ENCODE results near the gene AZGP1. TPM values are rescaled to one million over a fixed set of nuclear protein-coding genes. Genes with fewer than 3 reads are reported as not detected.
"Not testable (repeated sequence)": the region's sequence is repeated elsewhere in the genome, so short reads cannot be mapped to it uniquely, and the experiment has no call there.

AZGP1 gene
- total and polyA plus RNA-seq, 11 donors, result 31.8 to 214 (median 99.1) TPM

GRCh38 chr7:99938296-99938695 is 37.5 kb downstream of the AZGP1 start:
- TF ChIP-seq POLR2A (IDR thresholded peaks at IDR 0.05), result no peak
- ATAC-seq, result no peak
- Histone ChIP-seq H3K36me3 (no peaks in the 10 kb centered on the region), H3K27me3 (peaks cover 0 to 15% (median 0%) of the 10 kb centered on the region in 9 donors), H3K4me3 (no peak overlapping the region), H3K9me3 (peaks cover 0 to 15% (median 3%) of the 10 kb centered on the region in 12 donors), H3K27ac (no peak overlapping the region), H3K4me1 (no peaks in the 10 kb centered on the region)
- DNase-seq, result no peak
- 68 to 94% (median 91%) methylated on average over 2 of the region's 2 CpGs for WGBS, 4 donors
- intact Hi-C loops (cut with DNase I), result no loop called here

GRCh38 chr7:99935009-99935408 is 40.8 kb downstream of the AZGP1 start:
- H3K4me1 ChIP-seq; H3K36me3 ChIP-seq; H3K27ac ChIP-seq; ATAC-seq; H3K4me3 ChIP-seq; DNase-seq; intact Hi-C loops (cut with DNase I): not testable (repeated sequence)
- 38 to 45% (median 41%) methylated on average over 4 of the region's 4 CpGs for WGBS, 4 donors
- H3K9me3 ChIP-seq, result peaks cover 0 to 15% (median 3%) of the 10 kb centered on the region in 12 donors
- H3K27me3 ChIP-seq, result peaks cover 0 to 10% (median 0%) of the 10 kb centered on the region in 9 donors

- Histone ChIP-seq H3K9me3 (no peaks in the 10 kb centered on the region), H3K4me3 (no peak overlapping the region), H3K27me3 (peaks cover 0 to 4% (median 0%) of the 10 kb centered on the region in 9 donors), H3K27ac (peak overlapping the region in 3 of 12 donors; percentile 48 to 77 (median 74)), H3K36me3 (no peaks in the 10 kb centered on the region), H3K4me1 (peaks cover 0 to 15% (median 10%) of the 10 kb centered on the region in 12 donors)
- ATAC-seq (no peak), DNase-seq (no peak)
- intact Hi-C loops (cut with DNase I), result loop anchor here in 3 of 10 donors (5.0 kb wide), 1 partner anchor 57 kb away; no protein-coding TSS in a partner anchor
- WGBS, 4 donors, result 86 to 94% (median 92%) methylated on average over 3 of the region's 3 CpGs
- TF ChIP-seq POLR2A (IDR thresholded peaks at IDR 0.05), result no peak
- TF ChIP-seq, protein P1, sequence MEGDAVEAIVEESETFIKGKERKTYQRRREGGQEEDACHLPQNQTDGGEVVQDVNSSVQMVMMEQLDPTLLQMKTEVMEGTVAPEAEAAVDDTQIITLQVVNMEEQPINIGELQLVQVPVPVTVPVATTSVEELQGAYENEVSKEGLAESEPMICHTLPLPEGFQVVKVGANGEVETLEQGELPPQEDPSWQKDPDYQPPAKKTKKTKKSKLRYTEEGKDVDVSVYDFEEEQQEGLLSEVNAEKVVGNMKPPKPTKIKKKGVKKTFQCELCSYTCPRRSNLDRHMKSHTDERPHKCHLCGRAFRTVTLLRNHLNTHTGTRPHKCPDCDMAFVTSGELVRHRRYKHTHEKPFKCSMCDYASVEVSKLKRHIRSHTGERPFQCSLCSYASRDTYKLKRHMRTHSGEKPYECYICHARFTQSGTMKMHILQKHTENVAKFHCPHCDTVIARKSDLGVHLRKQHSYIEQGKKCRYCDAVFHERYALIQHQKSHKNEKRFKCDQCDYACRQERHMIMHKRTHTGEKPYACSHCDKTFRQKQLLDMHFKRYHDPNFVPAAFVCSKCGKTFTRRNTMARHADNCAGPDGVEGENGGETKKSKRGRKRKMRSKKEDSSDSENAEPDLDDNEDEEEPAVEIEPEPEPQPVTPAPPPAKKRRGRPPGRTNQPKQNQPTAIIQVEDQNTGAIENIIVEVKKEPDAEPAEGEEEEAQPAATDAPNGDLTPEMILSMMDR (IDR thresholded peaks at IDR 0.05), result no peak
Measured at GRCh38 chr7:99930376-99930775, 45.5 kb downstream of the AZGP1 start.

- Histone ChIP-seq H3K36me3 (no peaks in the 10 kb centered on the region), H3K27ac (peak overlapping the region in 11 of 12 donors; percentile 37 to 79 (median 62)), H3K4me3 (peak overlapping the region in 9 of 12 donors; percentile 36 to 48 (median 43)), H3K4me1 (peaks cover 0 to 15% (median 10%) of the 10 kb centered on the region in 12 donors), H3K9me3 (no peaks in the 10 kb centered on the region), H3K27me3 (peaks cover 0 to 4% (median 0%) of the 10 kb centered on the region in 9 donors)
- intact Hi-C loops (cut with DNase I), result loop anchor here in 7 of 10 donors (1.0 to 5.0 kb wide), 3 partner anchors 58 to 63 kb away; no protein-coding TSS in a partner anchor
- no peak for DNase-seq
- 19 to 29% (median 26%) methylated on average over 2 of the region's 2 CpGs for WGBS, 4 donors
- no peak for ATAC-seq
- TF ChIP-seq, protein P1 (IDR thresholded peaks at IDR 0.05), result peak in 1 of 12 donors; percentile 0
- TF ChIP-seq POLR2A (IDR thresholded peaks at IDR 0.05), result no peak
Measured at GRCh38 chr7:99929730-99930053, 46.1 kb downstream of the AZGP1 start.

GRCh38 chr7:99928994-99929729 is 46.7 kb downstream of the AZGP1 start, which contains the start of gene GJC3:
GJC3 (minus strand) TSS chr7:99929620; CDS start chr7:99929620, 0 bp downstream.
- H3K27ac ChIP-seq, result peak within 1 kb of the TSS; percentile 37 to 79 (median 62)
- TF ChIP-seq, protein P1 (IDR thresholded peaks at IDR 0.05), result peak; percentile 23 to 71 (median 53)
- peak in 1 of 2 donors; percentile 22 for TF ChIP-seq POLR2A (IDR thresholded peaks at IDR 0.05)
- no peaks in the 10 kb centered on the region for H3K36me3 ChIP-seq
- peak within 1 kb of the TSS in 11 of 12 donors; percentile 12 to 48 (median 39) for H3K4me3 ChIP-seq
- intact Hi-C loops (cut with DNase I), result loop anchor here in 4 of 10 donors (1.0 to 5.0 kb wide), 2 partner anchors 62 to 63 kb away; no protein-coding TSS in a partner anchor
- ATAC-seq (peak; percentile 83 to 98 (median 97)), DNase-seq (peak; percentile 71 to 80 (median 75))
- H3K4me1 ChIP-seq, result peaks cover 0 to 15% (median 10%) of the 10 kb centered on the region in 12 donors
- H3K27me3 ChIP-seq, result peaks cover 0 to 3% (median 0%) of the 10 kb centered on the region in 9 donors
- no peaks in the 10 kb centered on the region for H3K9me3 ChIP-seq
- 19 to 35% (median 21%) methylated on average over 10 to 22 of the region's 22 CpGs for WGBS, 4 donors
